Thyroid gland (tissue), 4 donors: Measurements from ENCODE around the gene PARP1.

Experiments
- POLR2A ChIP-seq, 2 donors: fragments of 450-650 bp; IDR thresholded peaks; one replicate each; pipeline ENCODE4 v1.6.1; 2017; ENCODE audit warnings: antibody characterized with exemption in 2 of 2, mild to moderate bottlenecking in 2 of 2, moderate library complexity in 1 of 2
- TF ChIP-seq, protein P1 (sequence below), 6 experiments: fragments of 200-600 bp in 3 of 6; fragments of 450-650 bp in 3 of 6; sonication (generic) in 3 of 6; IDR thresholded peaks; one replicate each; pipeline ENCODE4 v1.5.1; 2016 to 2019; ENCODE audit warnings: antibody characterized with exemption in 6 of 6, mild to moderate bottlenecking in 2 of 6, inconsistent platforms in 1 of 6, moderate library complexity in 1 of 6

DNA sequence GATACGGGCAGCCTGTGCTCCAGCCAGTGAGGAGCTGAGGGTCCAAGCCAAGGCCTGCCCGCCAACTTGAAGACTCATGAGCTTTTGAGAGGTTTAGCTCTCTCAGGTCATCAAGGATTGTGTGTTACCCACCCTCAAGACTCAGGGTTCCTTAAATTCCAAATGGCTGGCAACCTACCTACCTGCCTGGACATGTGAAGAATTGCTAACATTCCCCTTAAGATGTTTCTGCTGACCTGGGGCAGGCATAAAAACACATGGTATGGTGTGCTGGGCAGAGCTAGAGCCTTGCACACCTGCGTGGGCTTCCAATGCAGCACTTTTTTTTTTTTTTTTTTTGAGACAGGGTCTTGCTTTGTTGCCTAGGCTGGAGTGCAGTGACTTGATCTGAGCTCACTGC is 17.2 kb downstream of the PARP1 start:
- TF ChIP-seq, protein P1, sequence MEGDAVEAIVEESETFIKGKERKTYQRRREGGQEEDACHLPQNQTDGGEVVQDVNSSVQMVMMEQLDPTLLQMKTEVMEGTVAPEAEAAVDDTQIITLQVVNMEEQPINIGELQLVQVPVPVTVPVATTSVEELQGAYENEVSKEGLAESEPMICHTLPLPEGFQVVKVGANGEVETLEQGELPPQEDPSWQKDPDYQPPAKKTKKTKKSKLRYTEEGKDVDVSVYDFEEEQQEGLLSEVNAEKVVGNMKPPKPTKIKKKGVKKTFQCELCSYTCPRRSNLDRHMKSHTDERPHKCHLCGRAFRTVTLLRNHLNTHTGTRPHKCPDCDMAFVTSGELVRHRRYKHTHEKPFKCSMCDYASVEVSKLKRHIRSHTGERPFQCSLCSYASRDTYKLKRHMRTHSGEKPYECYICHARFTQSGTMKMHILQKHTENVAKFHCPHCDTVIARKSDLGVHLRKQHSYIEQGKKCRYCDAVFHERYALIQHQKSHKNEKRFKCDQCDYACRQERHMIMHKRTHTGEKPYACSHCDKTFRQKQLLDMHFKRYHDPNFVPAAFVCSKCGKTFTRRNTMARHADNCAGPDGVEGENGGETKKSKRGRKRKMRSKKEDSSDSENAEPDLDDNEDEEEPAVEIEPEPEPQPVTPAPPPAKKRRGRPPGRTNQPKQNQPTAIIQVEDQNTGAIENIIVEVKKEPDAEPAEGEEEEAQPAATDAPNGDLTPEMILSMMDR (IDR thresholded peaks at IDR 0.05) = no peak
- TF ChIP-seq POLR2A (IDR thresholded peaks at IDR 0.05) = no peak
